ENCODE data around the gene BAK1.
"Not testable (repeated sequence)": the region's sequence is repeated elsewhere in the genome, so short reads cannot be mapped to it uniquely, and the experiment has no call there.

Gene BAK1

DNA sequence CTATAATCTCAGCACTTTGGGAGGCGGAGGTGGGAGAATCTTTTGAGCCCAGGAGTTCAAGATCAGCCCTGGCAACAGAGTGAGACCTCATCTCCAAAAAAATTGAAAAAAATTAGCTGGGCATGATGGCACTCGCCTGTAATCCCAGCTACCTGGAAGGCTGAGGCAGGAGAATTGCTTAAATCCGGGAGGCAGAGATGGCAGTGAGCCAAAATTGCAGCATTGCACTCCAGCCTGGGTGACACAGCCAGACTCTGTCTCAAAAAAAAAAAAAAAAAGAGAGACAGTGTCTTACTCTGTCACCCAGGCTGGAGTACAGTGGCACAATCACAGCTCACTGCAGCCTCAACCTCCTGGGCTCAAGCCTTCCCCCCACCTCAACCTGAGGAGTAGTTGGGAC, 27.2 kb downstream of the BAK1 start:
- not testable (repeated sequence) for DNase-seq (ENCODE audit: low read depth in 3 of 3)

DNA sequence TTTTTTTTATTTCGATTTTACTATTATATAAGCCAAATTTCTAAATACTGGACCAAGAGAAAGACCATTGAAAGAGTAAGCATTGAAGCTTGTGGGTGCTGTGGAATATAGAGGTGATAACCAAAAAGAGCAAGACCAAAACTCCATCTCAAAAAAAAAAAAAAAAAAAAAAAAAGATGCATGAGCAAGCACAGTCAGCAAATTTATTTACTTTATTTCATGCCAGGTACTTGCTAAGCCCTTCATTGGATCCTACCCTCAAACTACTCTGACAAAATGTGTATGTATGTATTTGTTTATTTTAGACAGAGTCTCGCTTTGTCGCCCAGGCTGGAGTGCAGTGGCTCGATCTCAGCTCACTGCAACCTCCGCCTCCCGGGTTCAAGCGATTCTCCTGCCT, 27.8 kb downstream of the BAK1 start:
- no peak for DNase-seq (ENCODE audit: low read depth in 3 of 3)

DNA sequence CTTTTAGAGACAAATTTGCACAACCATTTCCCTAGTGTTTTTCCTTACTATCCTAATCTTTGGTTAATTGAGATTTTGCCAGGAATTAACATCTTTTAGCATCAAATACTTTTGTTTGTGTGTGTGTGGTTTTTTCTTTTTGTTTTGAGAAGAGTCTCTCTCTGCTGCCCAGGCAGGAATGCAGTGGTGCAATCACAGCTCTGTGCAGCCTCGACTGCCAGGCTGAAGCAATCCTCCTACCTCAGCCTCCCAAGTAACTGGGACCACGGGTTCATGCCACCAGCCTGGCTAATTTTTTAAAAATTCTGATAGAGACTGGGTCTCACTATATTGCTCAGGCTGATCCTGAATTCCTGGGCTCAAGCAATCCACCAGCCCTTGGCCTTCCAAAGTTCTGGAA, 28.5 kb downstream of the BAK1 start:
- no peak for DNase-seq (ENCODE audit: low read depth in 3 of 3)

DNA sequence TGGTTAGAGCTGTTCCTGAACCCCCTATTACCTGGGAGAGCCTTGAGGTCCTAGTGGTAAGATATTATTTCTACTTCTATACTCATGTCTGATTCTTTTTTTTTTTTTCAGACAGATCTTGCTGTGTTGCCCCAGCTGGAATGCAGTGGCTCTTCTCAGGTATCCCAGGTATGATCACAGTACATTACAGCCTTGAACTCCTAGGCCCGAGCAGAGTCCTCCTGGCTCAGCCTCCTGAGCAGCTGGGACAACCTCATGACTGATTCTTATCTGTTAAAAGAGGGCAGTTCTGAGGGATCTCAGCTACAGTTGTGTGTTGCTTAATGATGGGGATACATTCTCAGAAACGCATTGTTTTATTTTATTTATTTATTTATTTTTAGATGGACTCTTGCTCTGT, 30.2 kb downstream of the BAK1 start:
- DNase-seq (ENCODE audit: low read depth in 3 of 3) = no peak

DNA sequence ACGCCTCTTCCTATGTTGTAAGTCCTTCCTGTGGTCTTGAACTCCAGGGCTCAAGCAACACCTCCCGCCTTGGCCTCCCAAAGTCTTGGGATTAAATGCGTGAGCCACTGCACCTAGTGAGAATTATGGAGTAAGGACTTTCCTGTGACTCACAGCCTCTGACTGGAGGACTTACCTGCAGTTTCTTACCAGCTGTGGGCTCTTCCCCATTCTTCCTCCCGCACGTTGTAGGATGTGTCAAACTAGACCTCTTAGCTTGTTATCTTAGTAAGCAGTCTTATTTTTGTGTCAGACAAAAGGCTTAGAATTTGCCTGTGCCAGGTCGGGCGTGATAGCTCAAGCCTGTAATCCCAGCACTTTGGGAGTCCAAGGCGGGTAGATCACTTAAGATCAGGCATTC, 30.9 kb downstream of the BAK1 start:
- no peak for DNase-seq (ENCODE audit: low read depth in 3 of 3)

DNA sequence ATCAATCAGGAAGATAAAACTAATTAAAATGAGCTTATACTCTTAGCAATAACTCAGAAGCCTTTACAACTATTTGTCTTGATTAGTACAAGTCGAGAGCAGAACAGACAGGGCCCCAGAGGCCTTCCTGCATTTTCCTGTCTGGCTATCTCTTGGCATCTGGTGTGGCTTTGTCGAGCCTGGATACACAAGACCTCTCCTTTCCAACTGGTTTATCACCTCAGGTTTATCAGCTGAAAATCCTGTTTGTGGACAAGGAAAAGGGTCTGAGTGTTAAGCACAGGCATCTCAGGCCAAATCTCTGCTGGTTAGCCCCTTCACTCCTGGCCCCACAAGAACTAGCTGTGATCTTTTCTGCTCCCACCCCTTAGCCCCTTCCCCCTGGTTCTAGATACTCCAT, 32.6 kb downstream of the BAK1 start:
- no peak for DNase-seq (ENCODE audit: low read depth in 3 of 3)

DNA sequence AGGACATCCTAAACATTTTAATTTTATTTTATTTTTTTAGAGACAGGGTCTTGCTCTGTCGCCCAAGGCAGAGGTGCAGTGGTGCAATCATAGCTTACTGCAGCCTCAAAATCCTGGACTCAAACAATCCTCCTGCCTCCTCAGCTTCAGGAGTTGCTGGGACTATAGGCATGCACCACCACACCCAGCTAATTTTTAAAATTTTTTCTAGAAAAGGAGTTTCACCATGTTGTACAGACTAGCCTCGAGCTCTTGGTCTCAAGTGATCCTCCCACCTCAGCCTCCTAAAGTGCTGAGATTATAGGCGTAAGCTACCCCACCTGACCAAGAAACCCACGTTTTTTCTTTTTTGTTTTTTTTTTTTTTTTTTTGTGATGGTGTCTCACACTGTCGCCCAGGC, 33.3 kb downstream of the BAK1 start:
- no peak for DNase-seq (ENCODE audit: low read depth in 3 of 3)

DNA sequence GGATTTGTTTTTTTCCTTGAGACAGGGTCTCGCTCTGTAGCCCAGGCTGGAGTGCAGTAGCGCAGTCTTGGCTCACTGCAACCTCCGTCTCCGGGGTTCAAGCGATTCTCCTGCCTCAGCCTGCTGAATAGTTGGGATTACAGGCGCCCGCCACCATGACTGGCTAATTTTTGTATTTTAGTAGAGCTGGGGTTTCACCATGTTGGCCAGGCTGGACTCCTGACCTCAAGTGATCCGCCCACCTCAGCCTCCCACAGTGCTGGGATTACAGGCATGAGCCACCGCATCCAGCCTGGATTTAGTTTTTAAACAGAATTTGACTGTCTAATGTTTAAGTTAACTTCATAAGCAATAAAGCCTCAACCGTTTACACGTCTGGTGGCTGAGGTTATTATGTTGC, 34.8 kb downstream of the BAK1 start:
- not testable (repeated sequence) for DNase-seq (ENCODE audit: low read depth in 3 of 3)

DNA sequence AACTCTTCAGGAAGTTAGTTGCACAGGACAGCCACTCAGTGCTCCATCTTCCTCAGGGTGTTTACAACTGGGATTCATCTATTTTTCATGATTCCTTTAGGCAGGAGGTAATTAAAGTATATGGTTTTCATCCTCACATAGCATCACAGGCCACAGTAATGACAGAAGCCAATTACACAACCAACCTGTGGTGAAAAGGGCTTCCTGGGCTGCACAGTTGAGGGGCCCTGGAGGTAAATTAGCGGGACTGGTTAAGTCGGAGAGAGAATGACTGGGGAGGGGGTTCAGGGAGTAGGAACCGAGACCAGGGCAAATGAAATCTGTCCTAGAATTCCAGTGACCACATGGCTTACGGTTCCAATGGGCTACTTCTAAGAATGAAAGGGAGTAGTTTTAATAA, 37.0 kb downstream of the BAK1 start:
- no peak for DNase-seq (ENCODE audit: low read depth in 3 of 3)

DNA sequence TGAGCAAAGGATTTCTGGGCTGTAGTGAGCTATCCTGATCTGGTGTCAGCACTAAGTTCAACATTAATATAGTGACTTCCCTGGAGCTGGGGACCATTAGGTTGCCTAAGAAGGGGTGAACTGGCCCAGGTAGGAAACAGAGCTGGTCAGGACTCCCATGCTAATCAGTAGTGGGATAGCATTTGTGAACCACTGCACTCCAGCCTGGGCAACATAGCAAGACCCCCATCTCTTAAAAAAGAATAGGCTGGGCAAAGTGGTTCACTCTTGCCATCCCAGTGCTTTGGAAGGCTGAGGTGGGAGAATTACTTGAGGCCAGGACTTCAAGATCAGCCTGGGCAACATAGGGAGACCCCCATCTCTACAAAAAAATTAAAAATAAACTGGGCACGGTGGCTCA, 39.3 kb downstream of the BAK1 start:
- DNase-seq (ENCODE audit: low read depth in 3 of 3) = no peak

DNA sequence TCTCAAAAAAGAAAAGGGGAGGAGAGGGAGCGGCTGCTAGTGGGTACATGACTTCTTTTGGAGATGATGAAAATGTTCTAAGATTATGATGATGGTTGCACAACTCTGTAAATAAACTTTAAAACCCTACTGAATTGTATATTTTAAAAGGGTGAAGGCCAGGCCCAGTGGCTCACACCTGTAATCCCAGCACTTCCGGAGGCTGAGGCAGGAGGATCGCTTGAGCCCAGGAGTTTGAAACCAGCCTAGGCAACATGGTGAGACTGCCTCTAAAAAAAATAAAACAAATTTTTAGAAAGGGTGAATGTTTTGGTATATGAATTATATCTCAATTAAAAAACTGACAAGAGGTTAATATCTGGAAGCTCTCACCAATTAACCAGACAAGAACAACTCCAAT, 45.4 kb downstream of the BAK1 start:
- DNase-seq (ENCODE audit: low read depth in 3 of 3) = no peak

DNA sequence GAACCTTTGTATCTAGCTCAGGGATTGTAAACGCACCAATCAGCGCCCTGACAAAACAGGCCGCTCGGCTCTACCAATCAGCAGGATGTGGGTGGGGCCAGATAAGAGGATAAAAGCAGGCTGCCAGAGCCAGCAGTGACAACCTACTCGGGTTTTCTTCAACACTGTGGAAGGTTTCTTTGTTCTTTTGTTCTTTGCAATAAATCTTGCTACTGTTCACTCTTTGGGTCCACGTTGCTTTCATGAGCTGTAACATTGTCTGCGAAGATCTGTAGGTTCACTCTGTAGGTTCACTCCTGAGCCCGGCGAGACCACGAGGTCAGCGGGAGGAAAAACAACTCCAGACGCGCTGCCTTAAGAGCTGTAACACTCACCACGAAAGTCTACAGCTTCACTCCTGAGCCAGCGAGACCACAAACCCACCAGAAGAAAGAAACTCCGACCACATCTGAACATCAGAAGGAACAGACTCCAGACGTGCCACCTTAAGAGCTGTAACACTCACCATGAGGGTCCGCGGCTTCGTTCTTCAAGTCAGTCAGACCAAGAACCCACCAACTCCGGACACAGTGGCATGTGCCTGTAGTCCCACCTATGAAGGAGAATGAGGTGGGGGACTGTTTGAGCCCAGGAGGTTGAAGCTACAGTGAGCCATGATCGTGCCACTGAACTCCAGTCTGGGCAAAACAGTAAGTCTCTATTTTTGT, 46.8 kb downstream of the BAK1 start:
- peak; percentile 6 to 49 (median 27) for DNase-seq (ENCODE audit: low read depth in 3 of 3)

DNA sequence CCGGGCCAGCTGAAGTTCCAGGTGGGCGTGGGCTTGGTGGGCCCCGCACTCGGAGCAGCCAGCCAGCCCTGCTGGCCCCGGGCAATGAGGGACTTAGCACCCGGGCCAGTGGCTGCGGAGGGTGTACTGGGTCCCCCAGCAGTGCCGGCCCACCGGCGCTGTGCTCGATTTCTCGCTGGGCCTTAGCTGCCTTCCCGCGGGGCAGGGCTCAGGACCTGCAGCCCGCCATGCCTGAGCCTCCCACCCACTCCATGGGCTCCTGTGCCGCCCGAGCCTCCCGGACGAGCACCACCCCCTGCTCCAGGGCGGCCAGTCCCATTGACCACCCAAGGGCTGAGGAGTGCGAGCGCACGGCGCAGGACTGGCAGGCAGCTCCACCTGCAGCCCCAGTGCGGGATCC, 47.6 kb downstream of the BAK1 start:
- not testable (repeated sequence) for DNase-seq (ENCODE audit: low read depth in 3 of 3)

DNA sequence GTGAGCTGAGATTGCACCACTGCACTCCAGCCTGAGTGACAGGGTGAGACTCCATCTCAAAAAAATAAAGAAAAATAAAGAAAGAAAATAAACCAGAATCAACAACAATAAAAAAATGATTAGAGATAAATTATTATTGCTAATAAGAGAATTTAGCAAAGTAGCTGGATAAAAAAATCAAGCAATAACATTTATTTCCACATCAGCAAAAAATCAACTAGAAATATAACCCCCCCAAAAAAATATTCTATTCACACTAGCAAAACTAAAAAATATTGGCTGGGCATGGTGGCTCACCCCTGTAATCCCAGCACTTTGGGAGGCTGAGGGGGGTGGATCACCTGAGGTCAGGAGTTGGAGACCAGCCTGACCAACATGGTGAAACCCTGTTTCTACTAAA, 49.5 kb downstream of the BAK1 start:
- DNase-seq (ENCODE audit: low read depth in 3 of 3) = not testable (repeated sequence)

All from stimulated activated CD4-positive, alpha-beta T cell treated with anti-CD3 and anti-CD28 coated beads, TNF-alpha, amount 100 ng/mL, for 48 hours (primary cell).